Left lung (tissue), 10 donors: ENCODE results near the gene SPOCK1. TPM values are rescaled to one million over a fixed set of nuclear protein-coding genes. Genes with fewer than 3 reads are reported as not detected.

ENCODE experiments used
- ATAC-seq: fragments of 200-7000 bp; cut with Tn5 transposase; one replicate; pipeline ENCODE4 v1.9.1; 2020; ENCODE audit warnings: moderate library complexity
- DNase-seq, 4 donors: peaks; one replicate each; pipeline ENCODE4 v3.0.0-alpha.2; 2013 to 2020
- H3K27ac ChIP-seq, 2 donors: fragments of 200-600 bp; sonication (generic) in 1 of 2; one replicate each; pipeline versions ENCODE4 v1.5.0 to v1.8.0; 2020 to 2021
- H3K27me3 ChIP-seq, 2 donors: fragments of 200-600 bp; sonication (generic) in 1 of 2; one replicate each; pipeline versions ENCODE4 v1.5.0 to v1.8.0; 2020 to 2021
- H3K36me3 ChIP-seq, 2 donors: fragments of 200-600 bp; sonication (generic) in 1 of 2; one replicate each; pipeline versions ENCODE4 v1.5.0 to v1.8.0; 2020 to 2021
- H3K4me1 ChIP-seq, 2 donors: fragments of 200-600 bp; one replicate each; pipeline ENCODE4 v1.8.0; 2021
- H3K4me3 ChIP-seq, 2 donors: fragments of 200-600 bp; sonication (generic) in 1 of 2; one replicate each; pipeline versions ENCODE4 v1.5.0 to v1.8.0; 2020 to 2021; ENCODE audit warnings: mild to moderate bottlenecking in 1 of 2
- H3K9me3 ChIP-seq, 2 donors: fragments of 200-600 bp; sonication (generic) in 1 of 2; one replicate each; pipeline versions ENCODE4 v1.5.0 to v1.8.0; 2020 to 2021
- intact Hi-C, 2 donors: fragments of 100-400 bp; cut with DNase I; formaldehyde crosslinking; loops; one replicate each; pipeline versions ENCODE4 v1.11.2 to v1.14.2; 2022
- polyA plus RNA-seq, 6 donors: library from polyadenylated mRNA; unstranded; fragments of 120-200 nt; gene quantifications; one replicate each; pipeline ENCODE4 v1.2.1, GENCODE V29; 2013; ENCODE audit not compliant: insufficient read length in 6 of 6
- total RNA-seq, 2 donors: library from RNA; stranded (reverse); fragmentation: NEBNext Ultra II Directional; extraction: Animal tissue kit (Norgen Biotek cat#: 25700); gene quantifications; one replicate each; pipeline ENCODE4 v1.2.1, GENCODE V29; 2021
- TF ChIP-seq, protein P1 (sequence below), 2 donors: fragments of 200-600 bp; sonication (generic) in 1 of 2; IDR thresholded peaks; one replicate each; pipeline versions ENCODE4 v1.5.0 to v1.8.0; 2021; ENCODE audit warnings: antibody characterized with exemption in 2 of 2
- donor health status: DM: no; HTN: yes; CAD: no.
- donor health status: DM: no; HTN: no; CAD: no.

SPOCK1 gene
- total and polyA plus RNA-seq, 8 donors: 0.43 to 7.6 (median 0.73) TPM

DNA sequence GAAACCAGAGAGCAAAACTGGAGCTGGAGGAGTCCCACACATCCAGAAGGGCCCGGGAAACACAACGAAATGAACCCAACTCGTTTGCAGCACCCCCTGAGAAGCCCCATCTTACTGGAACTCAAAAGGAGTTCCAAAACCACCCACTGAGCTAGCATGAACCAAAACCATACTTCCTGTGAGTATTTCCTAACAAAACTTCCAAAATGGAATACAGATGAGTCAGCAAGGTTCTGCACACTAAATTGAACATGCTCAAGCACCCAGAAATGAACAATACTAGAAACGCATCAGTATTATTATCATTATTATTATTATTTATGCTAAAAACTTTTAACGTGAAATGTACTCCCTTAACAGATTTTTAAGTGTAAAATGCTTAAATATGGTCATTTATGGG is 8.0 kb upstream of the SPOCK1 start:
- DNase-seq (no peak), ATAC-seq (no peak)
- no peaks in the 10 kb centered on the region for H3K4me1 ChIP-seq
- no peak overlapping the region for H3K27ac ChIP-seq
- no peaks in the 10 kb centered on the region for H3K36me3 ChIP-seq
- intact Hi-C loops: loop anchor here in 1 of 2 donors (10.0 kb wide), 1 partner anchor 182 kb away; no protein-coding TSS in a partner anchor
- TF ChIP-seq, protein P1, sequence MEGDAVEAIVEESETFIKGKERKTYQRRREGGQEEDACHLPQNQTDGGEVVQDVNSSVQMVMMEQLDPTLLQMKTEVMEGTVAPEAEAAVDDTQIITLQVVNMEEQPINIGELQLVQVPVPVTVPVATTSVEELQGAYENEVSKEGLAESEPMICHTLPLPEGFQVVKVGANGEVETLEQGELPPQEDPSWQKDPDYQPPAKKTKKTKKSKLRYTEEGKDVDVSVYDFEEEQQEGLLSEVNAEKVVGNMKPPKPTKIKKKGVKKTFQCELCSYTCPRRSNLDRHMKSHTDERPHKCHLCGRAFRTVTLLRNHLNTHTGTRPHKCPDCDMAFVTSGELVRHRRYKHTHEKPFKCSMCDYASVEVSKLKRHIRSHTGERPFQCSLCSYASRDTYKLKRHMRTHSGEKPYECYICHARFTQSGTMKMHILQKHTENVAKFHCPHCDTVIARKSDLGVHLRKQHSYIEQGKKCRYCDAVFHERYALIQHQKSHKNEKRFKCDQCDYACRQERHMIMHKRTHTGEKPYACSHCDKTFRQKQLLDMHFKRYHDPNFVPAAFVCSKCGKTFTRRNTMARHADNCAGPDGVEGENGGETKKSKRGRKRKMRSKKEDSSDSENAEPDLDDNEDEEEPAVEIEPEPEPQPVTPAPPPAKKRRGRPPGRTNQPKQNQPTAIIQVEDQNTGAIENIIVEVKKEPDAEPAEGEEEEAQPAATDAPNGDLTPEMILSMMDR (IDR thresholded peaks at IDR 0.05): no peak
- H3K4me3 ChIP-seq: no peak overlapping the region
- H3K9me3 ChIP-seq: no peaks in the 10 kb centered on the region
- H3K27me3 ChIP-seq: peaks cover 0 to 6% of the 10 kb centered on the region in 2 donors

DNA sequence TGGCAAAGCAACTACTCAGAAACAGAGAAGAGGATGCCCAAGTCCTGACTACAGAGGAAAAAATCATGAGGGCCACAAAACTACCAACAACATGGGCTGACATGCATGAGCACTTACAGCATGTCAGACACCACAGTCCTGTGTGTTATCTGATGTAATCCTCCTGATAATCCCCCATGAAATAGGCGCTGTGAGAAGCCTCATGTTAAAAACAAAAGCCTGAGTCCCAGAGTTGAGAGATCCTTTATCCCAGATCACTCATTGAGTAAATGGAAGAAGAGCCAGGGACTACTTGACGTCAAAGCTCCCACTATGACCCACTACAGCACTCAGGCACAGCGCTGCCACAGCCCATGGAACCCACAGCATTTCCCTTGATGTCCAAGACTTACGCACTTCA is 7.2 kb upstream of the SPOCK1 start:
- no peaks in the 10 kb centered on the region for H3K36me3 ChIP-seq
- DNase-seq (no peak), ATAC-seq (no peak)
- H3K4me1 ChIP-seq: no peaks in the 10 kb centered on the region
- no peak overlapping the region for H3K27ac ChIP-seq
- H3K9me3 ChIP-seq: no peaks in the 10 kb centered on the region
- intact Hi-C loops: loop anchor here in 1 of 2 donors (10.0 kb wide), 1 partner anchor 181 kb away; no protein-coding TSS in a partner anchor
- H3K4me3 ChIP-seq: no peak overlapping the region
- peaks cover 0 to 9% of the 10 kb centered on the region in 2 donors for H3K27me3 ChIP-seq
- TF ChIP-seq, protein P1 (IDR thresholded peaks at IDR 0.05): no peak

- no peaks in the 10 kb centered on the region for H3K9me3 ChIP-seq
- H3K27me3 ChIP-seq: peaks cover 0 to 16% of the 10 kb centered on the region in 2 donors
- H3K27ac ChIP-seq: no peak overlapping the region
- DNase-seq: no peak
- intact Hi-C loops: loop anchor here in 1 of 2 donors (10.0 kb wide), 1 partner anchor 180 kb away; no protein-coding TSS in a partner anchor
- TF ChIP-seq, protein P1 (IDR thresholded peaks at IDR 0.05): no peak
- no peak overlapping the region for H3K4me3 ChIP-seq
- no peaks in the 10 kb centered on the region for H3K4me1 ChIP-seq
- H3K36me3 ChIP-seq: no peaks in the 10 kb centered on the region
- ATAC-seq: no peak
These were observed 5.8 kb upstream of the SPOCK1 start for GRCh38 chr5:137504916-137505315.

DNA sequence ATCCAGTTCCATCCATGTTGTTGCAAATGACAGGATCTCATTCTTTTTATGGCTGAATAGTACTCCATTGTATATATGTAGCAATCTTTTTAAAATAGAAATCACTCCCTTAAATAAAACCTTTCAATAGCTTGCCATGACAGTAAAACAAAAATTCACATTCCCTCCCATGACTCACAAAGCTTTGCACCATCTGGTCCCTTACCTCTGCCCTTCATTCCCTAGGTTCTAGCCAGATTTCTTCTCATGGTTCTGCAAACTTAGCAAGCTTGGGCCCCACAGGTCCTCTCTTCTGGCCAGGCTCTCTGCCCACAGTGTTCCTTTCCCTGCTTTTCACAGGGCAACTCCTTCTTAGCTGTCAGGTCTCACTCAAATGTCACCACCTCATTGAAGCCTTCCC is 4.3 kb upstream of the SPOCK1 start:
- H3K27ac ChIP-seq: no peak overlapping the region
- H3K9me3 ChIP-seq: no peaks in the 10 kb centered on the region
- peaks cover 3 to 7% of the 10 kb centered on the region in 2 donors for H3K4me1 ChIP-seq
- ATAC-seq (no peak), DNase-seq (no peak)
- intact Hi-C loops: loop anchor here in 1 of 2 donors (10.0 kb wide), 1 partner anchor 179 kb away; no protein-coding TSS in a partner anchor
- peaks cover 7 to 24% of the 10 kb centered on the region in 2 donors for H3K27me3 ChIP-seq
- no peak overlapping the region for H3K4me3 ChIP-seq
- no peaks in the 10 kb centered on the region for H3K36me3 ChIP-seq
- TF ChIP-seq, protein P1 (IDR thresholded peaks at IDR 0.05): no peak

DNA sequence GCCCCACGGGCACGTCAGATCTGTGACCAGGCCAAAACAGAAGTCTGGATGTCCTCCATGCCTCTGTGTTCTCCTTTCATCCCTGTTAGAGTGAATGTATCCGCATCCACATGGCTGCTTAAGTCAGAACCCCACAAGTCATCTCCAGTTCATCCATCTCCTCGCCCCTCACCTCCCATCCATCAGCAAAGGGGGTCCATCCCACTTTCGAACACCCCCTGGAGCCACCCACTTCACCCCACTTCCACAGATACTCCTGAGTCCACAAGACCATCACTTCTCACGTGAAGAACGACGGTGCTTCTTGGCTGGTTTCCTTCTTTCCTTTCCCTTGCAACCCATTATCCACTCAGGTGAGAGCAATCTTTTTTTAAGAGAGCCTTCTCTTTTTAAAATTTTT is 3.5 kb upstream of the SPOCK1 start:
- intact Hi-C loops: loop anchor here in 1 of 2 donors (10.0 kb wide), 1 partner anchor 178 kb away; no protein-coding TSS in a partner anchor
- no peak for ATAC-seq

More for the DNA sequence above, 3.5 kb upstream of the SPOCK1 start:
- Histone ChIP-seq H3K4me3 (no peak overlapping the region), H3K27ac (no peak overlapping the region), H3K27me3 (peaks cover 14 to 32% of the 10 kb centered on the region in 2 donors), H3K36me3 (no peaks in the 10 kb centered on the region), H3K4me1 (peaks cover 3 to 9% of the 10 kb centered on the region in 2 donors), H3K9me3 (no peaks in the 10 kb centered on the region)
- no peak for DNase-seq
- TF ChIP-seq, protein P1 (IDR thresholded peaks at IDR 0.05): no peak
